Endothelial cell of umbilical vein (primary cell): ENCODE results near the gene MYMK. TPM values are rescaled to one million over a fixed set of nuclear protein-coding genes. Genes with fewer than 3 reads are reported as not detected.

Source experiments
- BruUV-seq: library from RNA; stranded (reverse); fragments of 400-500 nt; replicated peaks from 2 replicates; lab custom pipeline; 2021; lab: Mats Ljungman, UMichigan
- CTCF ChIA-PET: fragments of 300-600, 350-600 bp; sonication (Branson Sonifier 250); formaldehyde crosslinking; loops from one replicate; lab custom pipeline; 2021; ENCODE audit warnings: antibody characterized with exemption, inconsistent platforms; lab: Charles Lee
- POLR2A ChIA-PET: fragments of 300-600, 350-600 bp; sonication (Branson Sonifier 250); formaldehyde crosslinking; loops from one replicate; lab custom pipeline; 2021; ENCODE audit warnings: antibody characterized with exemption, inconsistent platforms; lab: Charles Lee
- DNase-seq: peaks from one replicate; pipeline ENCODE4 v3.0.0-alpha.2; 2011; ENCODE audit warnings: low read depth, low spot score
- FAIRE-seq: peaks from 2 replicates; lab custom pipeline; 2011; peaks lifted over from hg19 to GRCh38; lab: Jason Lieb, UNC
- H2AFZ ChIP-seq: 2 replicates; pipeline ENCODE4 v1.6.0; 2012; ENCODE audit warnings: low read depth, low read length, control low read depth, inconsistent platforms
- H3K27ac ChIP-seq: 2 replicates; pipeline ENCODE4 v1.5.1; 2011; ENCODE audit warnings: low read depth, mild to moderate bottlenecking, control low read depth, low read length, moderate library complexity; ENCODE audit not compliant: insufficient read depth
- H3K27me3 ChIP-seq, 2 experiments: 2 replicates each; pipeline versions ENCODE4 v1.6.0 to v1.6.1; 2011; ENCODE audit warnings: low read length in 2 of 2, mixed read lengths in 1 of 2; ENCODE audit not compliant: control insufficient read depth in 2 of 2, insufficient read depth in 2 of 2
- H3K36me3 ChIP-seq, 2 experiments: 2 replicates in 1 of 2; 3 replicates in 1 of 2; pipeline ENCODE4 v1.5.1; 2011; ENCODE audit warnings: low read length in 2 of 2, mild to moderate bottlenecking in 1 of 2, moderate library complexity in 1 of 2; ENCODE audit not compliant: control insufficient read depth in 2 of 2, insufficient read depth in 2 of 2; ENCODE audit errors: extremely low read depth in 1 of 2
- H3K4me1 ChIP-seq: 3 replicates; pipeline ENCODE4 v1.5.1; 2011; ENCODE audit warnings: mild to moderate bottlenecking, low read length; ENCODE audit not compliant: control insufficient read depth, insufficient read depth; ENCODE audit errors: extremely low read depth
- H3K4me2 ChIP-seq: 2 replicates; pipeline ENCODE4 v1.6.1; 2011; ENCODE audit warnings: low read length, control low read depth, mixed read lengths; ENCODE audit not compliant: insufficient read depth
- H3K4me3 ChIP-seq, 3 experiments: fragments of 200-600 bp in 1 of 3; sonication (generic), shearing (Covaris generic) in 1 of 3; replicated peaks in 1 of 3; 2 replicates each; pipeline ENCODE4 v1.5.1; 2011 to 2016; ENCODE audit warnings: control low read depth in 3 of 3, low read length in 3 of 3, mild to moderate bottlenecking in 2 of 3, inconsistent platforms in 1 of 3, low read depth in 1 of 3, moderate library complexity in 1 of 3; ENCODE audit not compliant: insufficient read depth in 1 of 3
- H3K79me2 ChIP-seq: 2 replicates; pipeline ENCODE4 v1.6.0; 2012; ENCODE audit warnings: low read length, inconsistent platforms; ENCODE audit not compliant: control insufficient read depth, insufficient read depth
- H3K9ac ChIP-seq: replicated peaks from 2 replicates; pipeline ENCODE3; 2011; ENCODE audit warnings: low read length, control low read depth; ENCODE audit not compliant: insufficient read depth; ENCODE audit errors: extremely low read depth
- H3K9me1 ChIP-seq: replicated peaks from 3 replicates; pipeline ENCODE4 v1.6.0; 2011; ENCODE audit warnings: mild to moderate bottlenecking, low read length; ENCODE audit not compliant: control insufficient read depth, insufficient read depth; ENCODE audit errors: extremely low read depth
- H3K9me3 ChIP-seq: replicated peaks from 2 replicates; pipeline ENCODE4 v1.5.1; 2012; ENCODE audit warnings: low read length, inconsistent platforms; ENCODE audit not compliant: control insufficient read depth, insufficient read depth
- H4K20me1 ChIP-seq: replicated peaks from 2 replicates; pipeline ENCODE3; 2011; ENCODE audit warnings: mild to moderate bottlenecking, low read length; ENCODE audit not compliant: control insufficient read depth, insufficient read depth; ENCODE audit errors: extremely low read depth
- CTCF ChIP-seq, 2 donors: IDR thresholded peaks; 1 replicate in 1 of 2; 2 replicates in 1 of 2; pipeline ENCODE4 v1.5.1; 2011; ENCODE audit warnings: low read length in 2 of 2, mild to moderate bottlenecking in 2 of 2, moderate library complexity in 2 of 2, control low read depth in 1 of 2, inconsistent platforms in 1 of 2, low read depth in 1 of 2; ENCODE audit not compliant: insufficient read depth in 1 of 2; ENCODE audit errors: extremely low read depth in 1 of 2
- EZH2 ChIP-seq: IDR thresholded peaks from 2 replicates; pipeline ENCODE4 v1.6.1; 2012; ENCODE audit warnings: borderline replicate concordance, low read depth, mild to moderate bottlenecking, moderate library complexity, low read length, inconsistent platforms; ENCODE audit not compliant: severe bottlenecking
- FOS ChIP-seq: IDR thresholded peaks from 2 replicates; pipeline ENCODE4 v1.6.1; 2011; ENCODE audit warnings: mild to moderate bottlenecking, low read length, moderate library complexity, borderline replicate concordance; ENCODE audit not compliant: insufficient read depth
- GATA2 ChIP-seq: IDR thresholded peaks from 2 replicates; pipeline ENCODE4 v1.7.0; 2011; ENCODE audit warnings: low read depth, mild to moderate bottlenecking, moderate library complexity, mixed read lengths, low read length; ENCODE audit not compliant: insufficient read length, insufficient read depth
- JUN ChIP-seq: IDR thresholded peaks from 2 replicates; pipeline ENCODE4 v1.6.1; 2011; ENCODE audit warnings: borderline replicate concordance, low read depth; ENCODE audit not compliant: insufficient read length, insufficient read depth
- MYC ChIP-seq: IDR thresholded peaks from one replicate; pipeline ENCODE4 v1.6.1; 2011; ENCODE audit warnings: mild to moderate bottlenecking, low read depth, low read length
- POLR2A ChIP-seq: IDR thresholded peaks from 2 replicates; pipeline ENCODE4 v1.6.1; 2012; ENCODE audit warnings: low read depth, mild to moderate bottlenecking, control low read depth, low read length
- POLR2AphosphoS5 ChIP-seq: IDR thresholded peaks from 2 replicates; pipeline ENCODE4 v1.6.1; 2012; ENCODE audit warnings: low read depth, mild to moderate bottlenecking, control low read depth, low read length, moderate library complexity; ENCODE audit not compliant: insufficient read depth
- dilution Hi-C: fragments of 300-500 bp; cut with MboI; formaldehyde crosslinking; loops from one replicate; pipeline ENCODE4 v1.15.0; 2019; ENCODE audit warnings: low sequenced_read_pairs; ENCODE audit not compliant: extremely low pct_ligation_motif_present
- intact Hi-C: fragments of 100-400 bp; cut with micrococcal nuclease; formaldehyde crosslinking; loops from one replicate; pipeline ENCODE4 v1.10.0; 2022
- polyA plus RNA-seq, 4 experiments: library from polyadenylated mRNA; depleted of rRNA in 3 of 4; stranded (reverse) in 3 of 4; unstranded in 1 of 4; fragments of >200 nt; gene quantifications; 2 replicates each; pipeline versions ENCODE4 v1.2.1 to v1.2.3, GENCODE V29; 2011 to 2012; ENCODE audit warnings: missing spikeins in 1 of 4
- total RNA-seq: library from RNA; stranded (reverse); gene quantifications from 2 replicates; pipeline ENCODE4 v1.2.3, GENCODE V29; 2021
- TF ChIP-seq, protein P1 (sequence below): IDR thresholded peaks from 2 replicates; pipeline ENCODE4 v1.6.1; 2011; ENCODE audit not compliant: insufficient read depth, insufficient read length

Gene MYMK
- total and polyA plus RNA-seq, 2 donors (not counting 3 experiments of a cell fraction or from before 2014, with no cell fraction given): not detected

DNA sequence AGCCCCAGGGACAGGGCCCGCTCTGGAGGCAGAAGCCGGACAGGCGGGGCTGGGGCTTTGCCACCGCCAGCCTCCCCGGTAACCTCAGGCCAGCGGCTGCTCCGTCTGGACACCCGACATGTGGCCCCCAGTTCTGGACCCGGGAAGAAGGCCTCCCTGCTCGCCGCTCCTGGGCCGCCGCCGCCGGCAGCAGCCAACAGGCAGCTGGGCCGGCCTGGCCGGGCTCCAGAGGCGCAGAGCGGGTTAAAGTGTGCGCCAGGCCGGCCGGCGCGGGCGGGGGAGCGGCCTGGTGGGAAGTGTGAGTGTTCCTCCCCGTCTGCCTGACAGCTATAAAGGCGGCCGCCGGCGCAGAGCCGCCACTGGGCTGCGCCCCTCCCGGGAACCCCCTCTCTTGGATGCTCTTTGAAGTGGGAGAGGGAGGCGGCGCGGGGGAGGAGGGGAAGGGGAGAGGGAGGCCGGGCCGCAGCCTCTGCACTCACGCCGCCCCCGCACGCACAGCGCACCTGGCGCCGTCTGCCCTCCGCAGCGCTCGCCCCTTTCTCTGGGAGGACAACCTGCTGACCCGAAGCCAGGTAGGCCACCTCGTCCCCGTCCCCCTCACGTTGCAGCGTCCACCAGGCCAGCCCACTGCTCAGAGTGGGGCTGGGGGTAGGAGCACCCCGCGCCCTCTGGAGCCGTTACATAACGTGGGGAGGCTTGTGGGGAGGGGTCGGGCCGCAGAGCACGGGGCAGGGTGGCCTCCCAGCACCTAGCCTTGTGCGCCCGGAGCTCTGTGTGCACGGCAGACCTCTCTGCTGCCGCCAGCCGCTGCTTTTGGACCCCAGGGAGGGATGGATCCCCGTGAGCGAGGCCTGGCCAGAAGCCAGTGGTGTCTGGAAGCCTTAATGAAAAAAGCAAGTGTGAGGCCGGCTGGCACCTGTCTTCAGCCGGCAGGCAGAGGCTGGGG, 9.9 kb upstream of the MYMK start, which contains the start of gene ADAMTSL2:
TSS of gene ADAMTSL2 (plus strand) at position 359 of the 946 bp plus-strand sequence. CDS start 2,009 bp downstream, outside the sequence.
- Histone ChIP-seq H2AFZ (no peak within 1 kb of the TSS), H3K79me2 (no peaks in the 10 kb centered on the region), H3K27ac (no peak within 1 kb of the TSS), H3K9me3 (no peaks in the 10 kb centered on the region), H3K4me3 (no peak within 1 kb of the TSS), H4K20me1 (no peaks in the 10 kb centered on the region), H3K36me3 (no peaks in the 10 kb centered on the region), H3K4me2 (no peak within 1 kb of the TSS), H3K9me1 (no peaks in the 10 kb centered on the region), H3K9ac (no peak within 1 kb of the TSS), H3K27me3 (peaks cover 9 to 15% of the 10 kb centered on the region in 2 experiments), H3K4me1 (no peaks in the 10 kb centered on the region)
- POLR2A ChIA-PET: no interaction called here
- intact Hi-C loops: loop anchor here (5.0 kb wide), 1 partner anchor 248 kb away; no protein-coding TSS in a partner anchor
- TF ChIP-seq EZH2 (peak; percentile 34), JUN (no peak), FOS (no peak)
- dilution Hi-C loops: no loop called here
- no TSS peak for BruUV-seq
- no peak for FAIRE-seq
- DNase-seq: peak; percentile 25
- CTCF ChIA-PET: interaction anchor here (0.9 to 1.6 kb wide), 3 partner anchors 191 to 209 kb away, joined by 4 to 5 read pairs (median 4); no protein-coding TSS in a partner anchor

DNA sequence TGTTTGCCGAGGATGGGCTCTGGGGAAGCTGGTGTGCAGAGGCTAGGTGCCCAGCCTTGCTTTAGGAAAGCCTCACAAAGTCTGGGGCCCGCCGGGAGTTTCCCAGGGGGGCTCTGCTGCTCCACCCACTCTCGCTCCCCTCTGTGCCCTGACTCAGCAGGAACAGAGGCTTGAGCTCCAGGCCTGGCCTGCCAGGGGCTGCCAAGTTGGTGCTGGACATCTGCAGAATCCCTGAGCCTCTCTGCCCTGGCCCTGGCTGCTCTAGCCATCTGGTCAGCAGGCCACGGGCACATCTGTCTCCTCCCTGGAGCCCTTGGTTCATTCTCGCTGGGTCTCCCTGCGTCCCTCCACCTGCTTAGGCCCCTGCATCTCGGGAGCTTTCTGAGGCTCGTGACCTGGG, 9.1 kb upstream of the MYMK start:
- TF ChIP-seq JUN: no peak
- no peak for TF ChIP-seq POLR2A
- TF ChIP-seq POLR2AphosphoS5: no peak
- no peak for TF ChIP-seq CTCF (IDR thresholded peaks at IDR 0.05; ENCODE audit: extremely low read depth in 1 of 2, insufficient read depth in 1 of 2, low read depth in 1 of 2, low read length in 2 of 2)
- TF ChIP-seq FOS: no peak
- TF ChIP-seq, protein P1, sequence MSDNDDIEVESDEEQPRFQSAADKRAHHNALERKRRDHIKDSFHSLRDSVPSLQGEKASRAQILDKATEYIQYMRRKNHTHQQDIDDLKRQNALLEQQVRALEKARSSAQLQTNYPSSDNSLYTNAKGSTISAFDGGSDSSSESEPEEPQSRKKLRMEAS: no peak
- TF ChIP-seq MYC: no peak
- no peak for TF ChIP-seq GATA2
- TF ChIP-seq EZH2: no peak
- BruUV-seq: no TSS peak
- Histone ChIP-seq H3K36me3 (no peaks in the 10 kb centered on the region), H3K9ac (no peak overlapping the region), H3K27me3 (peaks cover 9 to 15% of the 10 kb centered on the region in 2 experiments), H3K79me2 (no peaks in the 10 kb centered on the region), H3K27ac (no peak overlapping the region), H3K4me2 (no peak overlapping the region), H3K4me3 (no peak overlapping the region), H3K9me3 (no peaks in the 10 kb centered on the region), H3K4me1 (no peaks in the 10 kb centered on the region), H4K20me1 (no peaks in the 10 kb centered on the region), H3K9me1 (no peaks in the 10 kb centered on the region), H2AFZ (no peak overlapping the region)
- CTCF ChIA-PET: interaction anchor here (0.9 to 2.9 kb wide), 5 partner anchors 191 to 460 kb away, joined by 4 to 10 read pairs (median 5); no protein-coding TSS in a partner anchor
- POLR2A ChIA-PET: no interaction called here
- no peak for FAIRE-seq
- no peak for DNase-seq
- intact Hi-C loops: loop anchor here (1.0 to 5.0 kb wide), 3 partner anchors 192 to 460 kb away; no protein-coding TSS in a partner anchor
- dilution Hi-C loops: no loop called here
